Osteoblast (primary cell): ENCODE results near the gene TGM2. TPM values are rescaled to one million over a fixed set of nuclear protein-coding genes. Genes with fewer than 3 reads are reported as not detected.

Experiments
- DNase-seq: peaks from one replicate; pipeline ENCODE4 v3.0.0; 2011; ENCODE audit warnings: low spot score, mixed read lengths; ENCODE audit not compliant: insufficient read length; ENCODE audit errors: missing footprints
- H2AFZ ChIP-seq: 2 replicates; pipeline ENCODE4 v1.6.0; 2011; ENCODE audit warnings: mild to moderate bottlenecking, low read length
- H3K27ac ChIP-seq: 2 replicates; pipeline ENCODE4 v1.5.1; 2011; ENCODE audit warnings: mild to moderate bottlenecking, low read depth, low read length, moderate library complexity
- H3K27me3 ChIP-seq: 2 replicates; pipeline ENCODE4 v1.6.0; 2012; ENCODE audit warnings: mild to moderate bottlenecking, control low read depth, inconsistent platforms, low read length, moderate library complexity; ENCODE audit not compliant: insufficient read depth
- H3K36me3 ChIP-seq: 2 replicates; pipeline ENCODE4 v1.5.1; 2011; ENCODE audit warnings: mild to moderate bottlenecking, low read length, control low read depth, moderate library complexity; ENCODE audit not compliant: insufficient read depth
- H3K4me1 ChIP-seq: 2 replicates; pipeline ENCODE4 v1.5.1; 2011; ENCODE audit warnings: mild to moderate bottlenecking, low read length, control low read depth, moderate library complexity; ENCODE audit not compliant: insufficient read depth
- H3K4me2 ChIP-seq: 2 replicates; pipeline ENCODE4 v1.6.0; 2011; ENCODE audit warnings: mild to moderate bottlenecking, low read length; ENCODE audit not compliant: insufficient read depth
- H3K4me3 ChIP-seq: fragments of 200-600 bp; sonication (generic); 3 replicates; pipeline ENCODE4 v1.5.1; 2012; ENCODE audit warnings: mild to moderate bottlenecking, low read length, inconsistent platforms; ENCODE audit not compliant: insufficient read depth
- H3K79me2 ChIP-seq: 2 replicates; pipeline ENCODE4 v1.6.0; 2012; ENCODE audit warnings: mild to moderate bottlenecking, low read length, control low read depth, inconsistent platforms; ENCODE audit not compliant: insufficient read depth
- H3K9me3 ChIP-seq: 2 replicates; pipeline ENCODE4 v1.5.1; 2011; ENCODE audit warnings: low read depth, low read length, control low read depth
- H4K20me1 ChIP-seq: 2 replicates; pipeline ENCODE4 v1.6.0; 2012; ENCODE audit warnings: mild to moderate bottlenecking, low read length, control low read depth; ENCODE audit not compliant: insufficient read depth
- total RNA-seq: library from RNA; depleted of rRNA; stranded (reverse); fragments of >200 nt; gene quantifications from 2 replicates; pipeline ENCODE4 v1.2.3, GENCODE V29; 2012
- TF ChIP-seq, protein P1 (sequence below): IDR thresholded peaks from 2 replicates; pipeline ENCODE4 v1.5.1; 2011; ENCODE audit warnings: mild to moderate bottlenecking, low read depth, low read length, moderate library complexity; ENCODE audit errors: extremely low read depth

Gene TGM2
- total RNA-seq, 1 donor: 78.2 TPM

DNA sequence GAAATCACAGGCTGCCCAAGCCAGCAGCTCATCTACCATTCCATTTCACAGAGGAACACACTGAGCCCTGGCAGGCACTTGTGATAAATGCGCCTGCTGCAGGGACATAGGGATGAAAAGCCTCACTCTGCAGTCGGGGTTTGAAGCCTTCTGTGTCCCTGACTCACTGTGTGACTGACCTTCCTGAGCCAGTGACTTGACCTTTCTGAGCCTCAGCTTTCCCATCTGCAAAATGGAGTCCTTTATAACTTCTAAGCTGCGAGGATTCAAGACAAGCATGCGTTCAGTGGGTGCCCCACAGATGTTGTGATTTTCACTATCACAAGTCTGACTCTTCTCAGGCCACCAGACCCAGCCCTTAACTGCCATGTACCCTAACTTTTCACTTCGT lies 5.5 kb downstream of the TGM2 start:
- H3K79me2 ChIP-seq: peaks cover 19% of the 10 kb centered on the region

DNA sequence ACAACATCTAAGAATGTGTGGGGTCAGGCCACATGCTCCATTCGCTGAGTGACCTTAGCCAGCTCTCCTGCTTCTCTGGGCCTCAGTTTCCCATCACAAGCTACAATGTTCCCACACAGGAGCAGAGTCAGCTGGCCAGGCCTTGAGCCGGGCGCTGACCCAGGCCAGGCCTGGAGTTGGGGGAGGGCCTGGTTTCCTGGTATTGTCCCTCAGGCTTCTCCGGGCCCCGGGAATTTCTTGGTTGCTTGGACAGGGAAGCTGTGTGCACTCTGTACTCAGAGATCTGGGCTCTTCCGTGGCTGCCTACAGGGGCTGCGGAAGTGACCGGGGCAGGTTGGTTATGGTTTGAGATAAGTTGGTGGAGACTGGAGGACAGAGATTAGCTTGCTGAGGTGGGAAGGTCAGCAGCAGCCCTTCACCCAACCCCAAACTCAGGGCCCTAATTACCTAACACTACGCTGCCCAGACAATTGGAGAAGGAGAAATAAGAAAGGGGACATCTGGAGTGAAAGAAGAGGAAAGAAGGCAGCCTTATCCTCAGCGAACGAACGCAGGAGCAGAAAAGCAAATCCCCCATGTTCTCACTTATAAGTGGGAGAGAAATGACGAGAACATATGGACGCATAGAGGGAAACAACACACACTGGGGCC lies 6.2 kb downstream of the TGM2 start:
- Histone ChIP-seq H3K4me3 (no peak overlapping the region), H3K27ac (peak overlapping the region; percentile 75), H3K27me3 (no peaks in the 10 kb centered on the region), H3K36me3 (peaks cover 80% of the 10 kb centered on the region), H2AFZ (no peak overlapping the region), H3K9me3 (no peaks in the 10 kb centered on the region), H3K4me1 (peaks cover 47% of the 10 kb centered on the region), H3K4me2 (no peak overlapping the region), H3K79me2 (peaks cover 12% of the 10 kb centered on the region), H4K20me1 (peaks cover 10% of the 10 kb centered on the region)
- DNase-seq: no peak
- TF ChIP-seq, protein P1, sequence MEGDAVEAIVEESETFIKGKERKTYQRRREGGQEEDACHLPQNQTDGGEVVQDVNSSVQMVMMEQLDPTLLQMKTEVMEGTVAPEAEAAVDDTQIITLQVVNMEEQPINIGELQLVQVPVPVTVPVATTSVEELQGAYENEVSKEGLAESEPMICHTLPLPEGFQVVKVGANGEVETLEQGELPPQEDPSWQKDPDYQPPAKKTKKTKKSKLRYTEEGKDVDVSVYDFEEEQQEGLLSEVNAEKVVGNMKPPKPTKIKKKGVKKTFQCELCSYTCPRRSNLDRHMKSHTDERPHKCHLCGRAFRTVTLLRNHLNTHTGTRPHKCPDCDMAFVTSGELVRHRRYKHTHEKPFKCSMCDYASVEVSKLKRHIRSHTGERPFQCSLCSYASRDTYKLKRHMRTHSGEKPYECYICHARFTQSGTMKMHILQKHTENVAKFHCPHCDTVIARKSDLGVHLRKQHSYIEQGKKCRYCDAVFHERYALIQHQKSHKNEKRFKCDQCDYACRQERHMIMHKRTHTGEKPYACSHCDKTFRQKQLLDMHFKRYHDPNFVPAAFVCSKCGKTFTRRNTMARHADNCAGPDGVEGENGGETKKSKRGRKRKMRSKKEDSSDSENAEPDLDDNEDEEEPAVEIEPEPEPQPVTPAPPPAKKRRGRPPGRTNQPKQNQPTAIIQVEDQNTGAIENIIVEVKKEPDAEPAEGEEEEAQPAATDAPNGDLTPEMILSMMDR: no peak

More for the DNA sequence above, 5.5 kb downstream of the TGM2 start:
- Histone ChIP-seq H2AFZ (no peak overlapping the region), H4K20me1 (peaks cover 10% of the 10 kb centered on the region), H3K4me3 (no peak overlapping the region), H3K9me3 (no peaks in the 10 kb centered on the region), H3K4me2 (no peak overlapping the region), H3K27ac (peak overlapping the region; percentile 32), H3K4me1 (peaks cover 49% of the 10 kb centered on the region), H3K27me3 (no peaks in the 10 kb centered on the region), H3K36me3 (peaks cover 73% of the 10 kb centered on the region)
- TF ChIP-seq, protein P1: no peak
- DNase-seq: no peak

- Histone ChIP-seq H3K4me3 (no peak overlapping the region), H3K27ac (peak overlapping the region; percentile 75)
These were observed 7.2 kb downstream of the TGM2 start for GRCh38 chr20:38157635-38158495.

More at GRCh38 chr20:38157635-38158495, 7.2 kb downstream of the TGM2 start:
- TF ChIP-seq, protein P1: no peak
- H4K20me1 ChIP-seq: peaks cover 10% of the 10 kb centered on the region
- DNase-seq: no peak
- no peak overlapping the region for H2AFZ ChIP-seq
- peaks cover 87% of the 10 kb centered on the region for H3K36me3 ChIP-seq
- no peaks in the 10 kb centered on the region for H3K27me3 ChIP-seq
- H3K4me2 ChIP-seq: no peak overlapping the region
- peaks cover 48% of the 10 kb centered on the region for H3K4me1 ChIP-seq
- peaks cover 2% of the 10 kb centered on the region for H3K79me2 ChIP-seq
- no peaks in the 10 kb centered on the region for H3K9me3 ChIP-seq
